ENCODE results near the gene GLIPR2. TPM values are rescaled to one million over a fixed set of nuclear protein-coding genes. Genes with fewer than 3 reads are reported as not detected.
A peak's percentile ranks its signal among the peaks of the same experiment; 100 is the strongest.

The GLIPR2 gene
- polyA plus RNA-seq, 4 donors, result 3.4 to 22.3 (median 14.8) TPM

- H3K27me3 ChIP-seq (ENCODE audit: control insufficient read depth in 3 of 3, insufficient read depth in 3 of 3, low read length in 3 of 3), result peaks cover 0 to 11% (median 0%) of the 10 kb centered on the region in 3 donors
- 12 to 31% (median 18%) methylated on average over 12 of the region's 12 CpGs for WGBS, 3 donors
- FAIRE-seq (no peak), DNase-seq (peak; percentile 54 to 66)
- peaks cover 0 to 25% (median 0%) of the 10 kb centered on the region in 3 donors for H3K36me3 ChIP-seq (ENCODE audit: control insufficient read depth in 3 of 3, insufficient read depth in 2 of 3, low read depth in 1 of 3, low read length in 3 of 3)
- peaks cover 0 to 20% of the 10 kb centered on the region in 2 donors for H3K9me3 ChIP-seq (ENCODE audit: control insufficient read depth in 2 of 2, insufficient read depth in 1 of 2, low read depth in 1 of 2, low read length in 1 of 2)
- peak overlapping the region in 1 of 3 donors; percentile 27 for H3K4me3 ChIP-seq (ENCODE audit: low read depth in 1 of 3, low read length in 3 of 3)
- peaks cover 6 to 21% (median 19%) of the 10 kb centered on the region in 3 donors for H3K4me1 ChIP-seq (ENCODE audit: control insufficient read depth in 3 of 3, insufficient read depth in 2 of 3, low read depth in 1 of 3, low read length in 2 of 3)
- H3K27ac ChIP-seq (ENCODE audit: low read depth in 1 of 3, low read length in 2 of 3), result peak overlapping the region; percentile 44 to 83 (median 67)
These were observed 6.1 kb downstream of the GLIPR2 start for GRCh38 chr9:36142510-36143244.

DNA sequence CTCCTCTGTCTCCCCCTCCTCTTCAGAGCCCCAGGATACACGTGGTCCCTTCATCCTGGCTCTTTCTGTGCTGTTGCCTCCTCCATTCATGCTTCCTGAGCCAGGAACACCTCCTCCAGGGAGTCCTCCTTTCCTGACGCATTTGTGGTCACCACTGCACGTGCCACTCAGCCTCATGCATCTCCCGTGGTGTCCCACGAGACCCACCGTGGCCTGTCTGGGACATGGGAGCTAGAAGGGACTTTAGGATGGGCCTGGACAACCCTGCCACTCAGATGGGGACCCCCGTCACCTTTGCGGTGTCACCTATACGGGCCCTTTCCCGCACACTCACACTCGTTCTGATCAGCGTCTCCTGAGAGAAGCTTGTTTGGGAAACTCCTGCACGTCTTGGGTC, 6.7 kb downstream of the GLIPR2 start:
- no peak overlapping the region for H3K4me3 ChIP-seq (ENCODE audit: low read depth in 1 of 3, low read length in 3 of 3)
- H3K9me3 ChIP-seq (ENCODE audit: control insufficient read depth in 2 of 2, insufficient read depth in 1 of 2, low read depth in 1 of 2, low read length in 1 of 2), result peaks cover 0 to 18% of the 10 kb centered on the region in 2 donors
- no peak for DNase-seq
- H3K27ac ChIP-seq (ENCODE audit: low read depth in 1 of 3, low read length in 2 of 3), result peak overlapping the region; percentile 44 to 83 (median 56)
- FAIRE-seq, result no peak
- WGBS, 3 donors, result 72 to 86% (median 75%) methylated on average over 13 of the region's 13 CpGs
- H3K4me1 ChIP-seq (ENCODE audit: control insufficient read depth in 3 of 3, insufficient read depth in 2 of 3, low read depth in 1 of 3, low read length in 2 of 3), result peaks cover 6 to 19% (median 17%) of the 10 kb centered on the region in 3 donors
- peaks cover 0 to 7% (median 0%) of the 10 kb centered on the region in 3 donors for H3K27me3 ChIP-seq (ENCODE audit: control insufficient read depth in 3 of 3, insufficient read depth in 3 of 3, low read length in 3 of 3)
- H3K36me3 ChIP-seq (ENCODE audit: control insufficient read depth in 3 of 3, insufficient read depth in 2 of 3, low read depth in 1 of 3, low read length in 3 of 3), result peaks cover 0 to 26% (median 0%) of the 10 kb centered on the region in 3 donors

DNA sequence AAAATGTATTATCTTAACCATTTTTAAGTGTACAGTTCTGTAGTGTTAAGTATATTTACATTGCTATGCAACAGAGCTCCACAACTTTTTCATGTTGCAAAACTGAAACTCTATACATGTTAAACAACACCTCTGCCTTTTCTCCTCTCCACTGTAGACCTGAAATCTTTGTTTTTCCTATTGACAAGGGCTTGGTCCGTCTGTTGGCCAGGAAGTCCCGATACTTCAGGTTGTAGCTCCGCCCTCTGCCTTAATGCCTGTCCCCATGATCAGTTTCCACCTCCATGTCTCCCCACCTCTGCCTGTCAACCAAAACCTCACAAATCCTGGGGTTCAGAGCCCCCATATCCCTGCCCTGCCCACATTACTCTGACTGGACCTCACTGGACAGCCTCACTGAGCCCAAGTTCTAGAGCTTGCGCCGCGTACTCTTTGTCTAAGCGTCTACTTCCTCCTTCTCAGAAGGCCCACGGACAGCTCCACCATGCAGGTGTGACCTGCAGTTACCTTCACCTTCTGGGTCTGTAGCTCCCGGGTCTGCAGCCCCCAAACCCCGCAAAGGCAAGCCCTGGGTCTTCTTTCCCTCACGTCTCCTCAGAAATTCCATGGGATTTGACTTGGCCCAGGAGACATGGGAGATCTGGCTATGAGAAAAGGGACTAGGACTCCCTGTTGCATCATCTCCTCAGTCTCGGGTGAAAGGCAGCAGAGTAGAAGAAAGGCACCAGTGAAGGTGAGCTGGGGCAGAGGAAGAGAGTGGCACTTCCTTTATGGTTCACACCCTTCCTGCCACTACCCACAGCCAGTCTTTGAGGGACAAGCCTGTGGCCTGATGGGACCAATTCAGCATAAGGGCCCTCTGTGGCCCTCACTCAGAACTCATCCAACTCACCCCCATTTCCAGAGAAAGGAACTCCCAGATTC, 8.0 kb downstream of the GLIPR2 start:
- DNase-seq (no peak), FAIRE-seq (no peak)
- no peaks in the 10 kb centered on the region for H3K27me3 ChIP-seq (ENCODE audit: control insufficient read depth in 3 of 3, insufficient read depth in 3 of 3, low read length in 3 of 3)
- peaks cover 0 to 28% (median 0%) of the 10 kb centered on the region in 3 donors for H3K36me3 ChIP-seq (ENCODE audit: control insufficient read depth in 3 of 3, insufficient read depth in 2 of 3, low read depth in 1 of 3, low read length in 3 of 3)
- H3K27ac ChIP-seq (ENCODE audit: low read depth in 1 of 3, low read length in 2 of 3), result peak overlapping the region in 2 of 3 donors; percentile 15 to 38
- H3K4me1 ChIP-seq (ENCODE audit: control insufficient read depth in 3 of 3, insufficient read depth in 2 of 3, low read depth in 1 of 3, low read length in 2 of 3), result peaks cover 6 to 21% (median 19%) of the 10 kb centered on the region in 3 donors
- H3K9me3 ChIP-seq (ENCODE audit: control insufficient read depth in 2 of 2, insufficient read depth in 1 of 2, low read depth in 1 of 2, low read length in 1 of 2), result peaks cover 0 to 18% of the 10 kb centered on the region in 2 donors
- no peak overlapping the region for H3K4me3 ChIP-seq (ENCODE audit: low read depth in 1 of 3, low read length in 3 of 3)
- whole genome bisulfite sequencing, 3 donors, result 78 to 92% (median 78%) methylated on average over 12 of the region's 12 CpGs

- FAIRE-seq, result no peak
- Histone ChIP-seq H3K9me3 (ENCODE audit: control insufficient read depth in 2 of 2, insufficient read depth in 1 of 2, low read depth in 1 of 2, low read length in 1 of 2) (peaks cover 0 to 18% of the 10 kb centered on the region in 2 donors), H3K4me1 (ENCODE audit: control insufficient read depth in 3 of 3, insufficient read depth in 2 of 3, low read depth in 1 of 3, low read length in 2 of 3) (peaks cover 6 to 21% (median 17%) of the 10 kb centered on the region in 3 donors), H3K27ac (ENCODE audit: low read depth in 1 of 3, low read length in 2 of 3) (no peak overlapping the region), H3K4me3 (ENCODE audit: low read depth in 1 of 3, low read length in 3 of 3) (no peak overlapping the region), H3K27me3 (ENCODE audit: control insufficient read depth in 3 of 3, insufficient read depth in 3 of 3, low read length in 3 of 3) (no peaks in the 10 kb centered on the region), H3K36me3 (ENCODE audit: control insufficient read depth in 3 of 3, insufficient read depth in 2 of 3, low read depth in 1 of 3, low read length in 3 of 3) (peaks cover 0 to 35% (median 0%) of the 10 kb centered on the region in 3 donors)
- 95 to 99% (median 98%) methylated on average over 4 of the region's 4 CpGs for WGBS, 3 donors
- DNase-seq, result no peak
These were observed 9.4 kb downstream of the GLIPR2 start for GRCh38 chr9:36145970-36146369.

DNA sequence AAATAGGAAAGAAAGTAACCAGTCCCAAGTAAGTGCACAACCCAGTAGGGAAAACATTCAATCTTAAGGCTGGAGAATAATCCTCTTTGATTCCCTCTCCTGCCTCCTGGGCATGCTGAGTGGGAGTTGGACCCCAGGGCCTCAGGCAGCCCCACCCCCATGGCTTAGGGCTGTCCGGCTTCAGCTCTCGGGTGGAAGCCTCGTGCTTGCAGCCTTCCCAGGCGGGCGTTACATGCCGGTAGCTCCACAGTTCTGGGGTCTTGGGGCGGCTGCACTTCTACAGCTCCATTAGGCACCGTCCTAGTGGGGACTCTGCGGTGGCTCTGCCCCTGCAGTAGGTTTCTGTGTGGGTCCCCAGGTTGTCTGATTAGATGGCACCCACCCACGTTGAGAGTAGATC, 10.1 kb downstream of the GLIPR2 start:
- H3K27ac ChIP-seq (ENCODE audit: low read depth in 1 of 3, low read length in 2 of 3), result no peak overlapping the region
- H3K27me3 ChIP-seq (ENCODE audit: control insufficient read depth in 3 of 3, insufficient read depth in 3 of 3, low read length in 3 of 3), result no peaks in the 10 kb centered on the region
- H3K4me3 ChIP-seq (ENCODE audit: low read depth in 1 of 3, low read length in 3 of 3), result no peak overlapping the region
- no peak for FAIRE-seq
- peaks cover 6 to 21% (median 21%) of the 10 kb centered on the region in 3 donors for H3K4me1 ChIP-seq (ENCODE audit: control insufficient read depth in 3 of 3, insufficient read depth in 2 of 3, low read depth in 1 of 3, low read length in 2 of 3)
- H3K9me3 ChIP-seq (ENCODE audit: control insufficient read depth in 2 of 2, insufficient read depth in 1 of 2, low read depth in 1 of 2, low read length in 1 of 2), result peaks cover 0 to 18% of the 10 kb centered on the region in 2 donors
- DNase-seq, result no peak
- WGBS, 3 donors, result 93 to 99% (median 97%) methylated on average over 10 of the region's 10 CpGs
- peaks cover 0 to 41% (median 0%) of the 10 kb centered on the region in 3 donors for H3K36me3 ChIP-seq (ENCODE audit: control insufficient read depth in 3 of 3, insufficient read depth in 2 of 3, low read depth in 1 of 3, low read length in 3 of 3)

DNA sequence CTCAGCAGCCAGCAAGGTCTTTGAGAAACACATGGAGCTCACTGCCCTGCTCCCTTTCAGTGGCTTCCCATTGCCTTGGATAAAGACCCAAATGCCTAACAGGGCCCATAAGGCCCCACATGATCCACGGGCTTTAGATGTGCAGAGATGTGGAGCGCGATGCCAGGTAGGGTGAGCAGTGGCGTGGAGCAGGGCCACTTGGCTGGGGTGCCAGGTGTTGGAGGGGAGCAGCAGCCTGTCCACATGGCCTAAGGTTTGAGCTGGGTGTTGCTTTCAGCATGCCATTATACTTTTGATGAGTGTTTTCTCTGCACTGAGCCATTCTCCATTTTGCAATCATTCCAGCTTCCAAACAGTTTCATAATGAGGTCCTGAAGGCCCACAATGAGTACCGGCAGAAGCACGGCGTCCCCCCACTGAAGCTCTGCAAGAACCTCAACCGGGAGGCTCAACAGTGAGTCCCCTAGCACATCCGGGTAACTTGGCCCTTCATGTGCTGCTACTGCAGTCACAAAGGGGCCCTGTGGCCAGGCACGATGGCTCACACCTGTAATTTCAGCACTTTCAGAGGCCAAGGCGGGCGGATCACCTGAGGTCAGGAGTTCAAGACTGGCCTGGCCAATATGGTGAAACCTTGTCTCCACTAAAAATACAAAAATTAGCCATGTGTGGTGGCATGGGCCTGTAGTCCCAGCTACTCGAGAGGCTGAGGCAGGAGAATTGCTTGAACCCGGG, 11.1 kb downstream of the GLIPR2 start:
- Histone ChIP-seq H3K4me1 (ENCODE audit: control insufficient read depth in 3 of 3, insufficient read depth in 2 of 3, low read depth in 1 of 3, low read length in 2 of 3) (peaks cover 4 to 16% (median 12%) of the 10 kb centered on the region in 3 donors), H3K27ac (ENCODE audit: low read depth in 1 of 3, low read length in 2 of 3) (peak overlapping the region in 1 of 3 donors; percentile 29)
- 87 to 92% (median 89%) methylated on average over 14 of the region's 14 CpGs for WGBS, 3 donors

DNA sequence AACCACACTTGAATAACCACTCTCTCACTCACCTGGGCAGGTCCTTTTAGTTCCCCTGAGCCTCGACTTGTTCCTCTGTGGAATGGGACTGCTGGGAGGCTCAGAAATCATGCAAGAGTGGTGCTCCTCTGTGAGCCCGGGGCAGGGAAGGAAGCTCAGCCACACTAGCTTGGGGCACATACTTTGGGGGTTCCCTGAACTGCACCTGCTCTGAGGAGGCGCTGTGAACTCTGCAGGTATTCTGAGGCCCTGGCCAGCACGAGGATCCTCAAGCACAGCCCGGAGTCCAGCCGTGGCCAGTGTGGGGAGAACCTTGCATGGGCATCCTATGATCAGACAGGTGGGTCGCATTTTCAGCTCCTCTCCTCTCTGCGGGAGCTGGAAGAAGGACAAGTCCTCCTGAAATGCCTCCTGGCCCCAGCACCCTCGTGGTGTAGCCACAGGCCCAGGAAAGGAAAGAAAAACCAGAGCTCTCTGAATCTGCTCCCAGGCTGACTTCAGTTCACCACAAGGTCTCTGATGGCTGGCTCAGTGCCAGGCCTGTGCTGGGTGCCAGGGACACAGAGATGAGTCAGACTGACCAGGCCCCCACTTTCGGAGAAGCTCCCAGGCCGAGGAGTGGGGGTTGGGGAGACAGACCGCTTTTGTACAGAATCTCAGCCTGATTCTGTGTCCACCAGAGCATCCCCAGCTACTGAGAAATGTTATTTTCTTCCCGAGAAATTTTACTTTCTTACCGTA, 11.9 kb downstream of the GLIPR2 start:
- peaks cover 0 to 37% (median 0%) of the 10 kb centered on the region in 3 donors for H3K36me3 ChIP-seq (ENCODE audit: control insufficient read depth in 3 of 3, insufficient read depth in 2 of 3, low read depth in 1 of 3, low read length in 3 of 3)
- peak; percentile 46 to 58 for DNase-seq
- H3K4me3 ChIP-seq (ENCODE audit: low read depth in 1 of 3, low read length in 3 of 3), result no peak overlapping the region
- no peak for FAIRE-seq
- peaks cover 3 to 13% (median 5%) of the 10 kb centered on the region in 3 donors for H3K4me1 ChIP-seq (ENCODE audit: control insufficient read depth in 3 of 3, insufficient read depth in 2 of 3, low read depth in 1 of 3, low read length in 2 of 3)
- H3K27ac ChIP-seq (ENCODE audit: low read depth in 1 of 3, low read length in 2 of 3), result peak overlapping the region in 2 of 3 donors; percentile 40 to 74
- WGBS, 3 donors, result 55 to 74% (median 58%) methylated on average over 13 to 14 of the region's 14 CpGs
- H3K27me3 ChIP-seq (ENCODE audit: control insufficient read depth in 3 of 3, insufficient read depth in 3 of 3, low read length in 3 of 3), result no peaks in the 10 kb centered on the region
- H3K9me3 ChIP-seq (ENCODE audit: control insufficient read depth in 2 of 2, insufficient read depth in 1 of 2, low read depth in 1 of 2, low read length in 1 of 2), result peaks cover 0 to 18% of the 10 kb centered on the region in 2 donors

More for the DNA sequence above, 11.1 kb downstream of the GLIPR2 start:
- DNase-seq (no peak), FAIRE-seq (no peak)
- Histone ChIP-seq H3K4me3 (ENCODE audit: low read depth in 1 of 3, low read length in 3 of 3) (no peak overlapping the region), H3K36me3 (ENCODE audit: control insufficient read depth in 3 of 3, insufficient read depth in 2 of 3, low read depth in 1 of 3, low read length in 3 of 3) (peaks cover 0 to 40% (median 0%) of the 10 kb centered on the region in 3 donors), H3K27me3 (ENCODE audit: control insufficient read depth in 3 of 3, insufficient read depth in 3 of 3, low read length in 3 of 3) (no peaks in the 10 kb centered on the region), H3K9me3 (ENCODE audit: control insufficient read depth in 2 of 2, insufficient read depth in 1 of 2, low read depth in 1 of 2, low read length in 1 of 2) (peaks cover 0 to 18% of the 10 kb centered on the region in 2 donors)
